ENCODE measurements around the gene KIF26B. TPM values are rescaled to one million over a fixed set of nuclear protein-coding genes. Genes with fewer than 3 reads are reported as not detected.

KIF26B gene
- total RNA-seq, 1 donor from 2014 or later = 8.8 TPM

DNA sequence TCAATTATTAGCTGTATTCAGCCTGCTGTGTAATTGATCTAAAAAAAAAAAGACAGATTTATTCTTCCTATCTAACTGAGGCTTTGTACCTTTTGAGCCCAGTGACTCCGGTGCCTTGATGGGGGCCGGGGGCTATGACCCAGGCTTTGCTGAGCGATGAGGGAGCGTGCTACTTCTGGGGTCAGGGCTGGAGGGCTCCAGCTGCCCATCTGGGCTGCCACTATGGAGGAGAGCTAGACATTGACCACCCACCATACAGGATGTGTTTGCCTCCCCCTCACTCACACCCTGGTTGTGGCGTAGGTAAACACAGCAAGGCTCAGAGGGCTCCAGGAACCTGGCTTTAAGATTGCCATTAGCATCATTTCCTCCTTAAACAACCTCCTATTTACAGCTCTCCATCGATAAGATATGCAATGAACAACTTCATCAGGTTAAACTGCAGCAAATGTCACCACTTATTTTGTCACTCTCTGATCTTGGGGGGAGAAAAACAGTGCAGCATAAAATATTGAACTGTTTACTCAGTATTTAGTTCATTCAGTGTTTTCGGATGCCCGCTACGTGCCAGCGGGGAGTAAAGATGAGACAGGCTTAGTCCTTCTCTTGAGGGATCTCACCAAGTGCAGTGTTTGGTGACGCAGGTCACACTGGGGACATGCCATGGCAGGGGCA is 231.6 kb downstream of the KIF26B start:
- no peak overlapping the region for H3K27ac Mint-ChIP-seq (ENCODE audit: unreplicated experiment)
- no peak overlapping the region for H3K4me3 Mint-ChIP-seq (ENCODE audit: unreplicated experiment)
- peaks cover 14% of the 10 kb centered on the region for H3K27me3 Mint-ChIP-seq (ENCODE audit: unreplicated experiment)
- no peak for DNase-seq (ENCODE audit: extremely low spot score, unreplicated experiment)
- TF ChIP-seq, protein P1, sequence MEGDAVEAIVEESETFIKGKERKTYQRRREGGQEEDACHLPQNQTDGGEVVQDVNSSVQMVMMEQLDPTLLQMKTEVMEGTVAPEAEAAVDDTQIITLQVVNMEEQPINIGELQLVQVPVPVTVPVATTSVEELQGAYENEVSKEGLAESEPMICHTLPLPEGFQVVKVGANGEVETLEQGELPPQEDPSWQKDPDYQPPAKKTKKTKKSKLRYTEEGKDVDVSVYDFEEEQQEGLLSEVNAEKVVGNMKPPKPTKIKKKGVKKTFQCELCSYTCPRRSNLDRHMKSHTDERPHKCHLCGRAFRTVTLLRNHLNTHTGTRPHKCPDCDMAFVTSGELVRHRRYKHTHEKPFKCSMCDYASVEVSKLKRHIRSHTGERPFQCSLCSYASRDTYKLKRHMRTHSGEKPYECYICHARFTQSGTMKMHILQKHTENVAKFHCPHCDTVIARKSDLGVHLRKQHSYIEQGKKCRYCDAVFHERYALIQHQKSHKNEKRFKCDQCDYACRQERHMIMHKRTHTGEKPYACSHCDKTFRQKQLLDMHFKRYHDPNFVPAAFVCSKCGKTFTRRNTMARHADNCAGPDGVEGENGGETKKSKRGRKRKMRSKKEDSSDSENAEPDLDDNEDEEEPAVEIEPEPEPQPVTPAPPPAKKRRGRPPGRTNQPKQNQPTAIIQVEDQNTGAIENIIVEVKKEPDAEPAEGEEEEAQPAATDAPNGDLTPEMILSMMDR (IDR thresholded peaks at IDR 0.05) = no peak
- peaks cover 2% of the 10 kb centered on the region for H3K4me1 Mint-ChIP-seq (ENCODE audit: unreplicated experiment)
- H3K9me3 Mint-ChIP-seq (ENCODE audit: unreplicated experiment) = no peaks in the 10 kb centered on the region
- H3K36me3 Mint-ChIP-seq (ENCODE audit: unreplicated experiment) = no peaks in the 10 kb centered on the region

DNA sequence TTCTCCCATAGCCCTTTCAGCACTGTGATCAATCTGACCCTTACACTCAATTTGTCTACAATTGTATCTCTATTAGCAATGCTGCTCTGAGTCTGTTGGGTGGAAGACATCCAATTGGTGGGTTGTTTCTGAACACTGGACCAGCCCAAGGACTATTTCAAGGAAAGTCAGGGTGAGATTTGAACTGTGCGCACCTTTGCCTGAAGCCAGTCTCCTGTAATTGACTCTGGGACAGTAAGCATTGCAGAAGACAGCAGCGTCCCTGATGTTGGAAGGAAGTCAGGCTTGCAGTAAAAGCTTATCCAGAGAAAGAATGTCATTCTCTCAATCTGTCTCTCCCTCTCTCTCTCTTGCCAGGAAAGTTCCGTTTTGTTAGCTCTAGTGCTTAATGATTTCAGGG is 233.9 kb downstream of the KIF26B start:
- Mint-ChIP-seq H3K4me1 (ENCODE audit: unreplicated experiment) (peaks cover 2% of the 10 kb centered on the region), H3K27ac (ENCODE audit: unreplicated experiment) (no peak overlapping the region), H3K9me3 (ENCODE audit: unreplicated experiment) (peaks cover 5% of the 10 kb centered on the region), H3K36me3 (ENCODE audit: unreplicated experiment) (no peaks in the 10 kb centered on the region), H3K4me3 (ENCODE audit: unreplicated experiment) (no peak overlapping the region), H3K27me3 (ENCODE audit: unreplicated experiment) (peaks cover 14% of the 10 kb centered on the region)
- TF ChIP-seq, protein P1 (IDR thresholded peaks at IDR 0.05) = no peak
- no peak for DNase-seq (ENCODE audit: extremely low spot score, unreplicated experiment)

DNA sequence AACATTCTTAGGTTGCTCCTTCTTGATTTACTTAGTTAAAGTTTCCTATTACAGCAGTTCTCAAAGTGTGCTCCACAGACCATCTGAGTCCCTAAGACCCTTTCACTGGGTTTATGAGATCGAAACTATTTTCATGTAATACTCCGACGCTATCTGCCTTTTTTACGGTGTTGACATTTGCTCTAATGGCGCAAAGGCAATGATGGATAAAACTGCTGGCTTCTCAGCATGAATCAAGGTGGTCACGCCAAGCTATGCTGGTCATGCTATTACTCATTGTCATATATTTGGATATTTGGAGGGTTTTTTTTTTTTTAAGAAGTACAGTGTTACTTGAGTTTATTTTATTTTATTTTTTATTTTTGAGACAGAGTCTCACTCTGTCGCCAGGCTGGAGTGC is 235.1 kb downstream of the KIF26B start:
- no peak for DNase-seq (ENCODE audit: extremely low spot score, unreplicated experiment)
- Mint-ChIP-seq H3K4me1 (ENCODE audit: unreplicated experiment) (peaks cover 2% of the 10 kb centered on the region), H3K4me3 (ENCODE audit: unreplicated experiment) (no peak overlapping the region), H3K27ac (ENCODE audit: unreplicated experiment) (no peak overlapping the region), H3K27me3 (ENCODE audit: unreplicated experiment) (peaks cover 8% of the 10 kb centered on the region), H3K36me3 (ENCODE audit: unreplicated experiment) (no peaks in the 10 kb centered on the region), H3K9me3 (ENCODE audit: unreplicated experiment) (peaks cover 5% of the 10 kb centered on the region)
- TF ChIP-seq, protein P1 (IDR thresholded peaks at IDR 0.05) = no peak

DNA sequence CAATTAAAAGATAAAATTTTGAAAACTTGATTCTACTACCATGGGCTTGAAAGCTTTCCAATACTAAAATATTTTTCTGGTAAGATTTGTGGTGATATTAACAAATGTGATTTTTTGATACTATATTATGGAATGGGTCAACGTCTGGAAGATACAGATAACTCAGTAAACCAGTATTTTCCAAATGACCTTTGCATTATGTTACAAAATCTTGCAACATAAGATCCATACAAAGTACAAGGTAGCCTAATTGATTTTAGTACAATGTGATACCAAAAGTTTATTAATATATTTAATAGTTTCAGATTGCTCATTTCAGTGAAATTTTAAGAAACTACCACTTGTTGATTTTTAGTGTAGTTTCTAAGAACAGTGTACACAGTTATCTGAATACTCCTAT is 236.2 kb downstream of the KIF26B start:
- no peaks in the 10 kb centered on the region for H3K36me3 Mint-ChIP-seq (ENCODE audit: unreplicated experiment)
- no peak overlapping the region for H3K27ac Mint-ChIP-seq (ENCODE audit: unreplicated experiment)
- DNase-seq (ENCODE audit: extremely low spot score, unreplicated experiment) = no peak
- TF ChIP-seq, protein P1 (IDR thresholded peaks at IDR 0.05) = no peak
- H3K27me3 Mint-ChIP-seq (ENCODE audit: unreplicated experiment) = peaks cover 3% of the 10 kb centered on the region
- peaks cover 2% of the 10 kb centered on the region for H3K4me1 Mint-ChIP-seq (ENCODE audit: unreplicated experiment)
- peaks cover 5% of the 10 kb centered on the region for H3K9me3 Mint-ChIP-seq (ENCODE audit: unreplicated experiment)
- no peak overlapping the region for H3K4me3 Mint-ChIP-seq (ENCODE audit: unreplicated experiment)

DNA sequence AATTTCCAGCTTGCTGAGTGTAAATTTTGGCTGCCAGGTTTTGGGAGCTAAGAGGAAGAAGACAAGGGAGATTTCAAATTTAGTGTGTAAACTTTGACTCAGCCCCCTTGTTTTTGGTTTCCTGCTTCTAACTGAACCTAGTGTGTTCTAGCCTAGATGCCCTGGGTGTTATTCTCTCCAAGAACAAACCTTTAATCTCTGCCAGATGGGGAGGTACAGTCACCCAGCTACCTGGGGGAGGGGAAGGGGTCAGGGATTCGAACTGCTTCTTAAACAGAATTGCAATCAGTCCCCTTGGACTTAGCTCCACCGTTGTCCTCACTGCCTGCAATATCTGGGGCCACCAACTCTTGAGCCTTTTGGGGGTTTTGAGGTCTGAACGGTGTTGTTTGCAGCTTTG is 238.9 kb downstream of the KIF26B start:
- Mint-ChIP-seq H3K9me3 (ENCODE audit: unreplicated experiment) (peaks cover 5% of the 10 kb centered on the region), H3K4me1 (ENCODE audit: unreplicated experiment) (no peaks in the 10 kb centered on the region), H3K36me3 (ENCODE audit: unreplicated experiment) (no peaks in the 10 kb centered on the region), H3K4me3 (ENCODE audit: unreplicated experiment) (no peak overlapping the region), H3K27me3 (ENCODE audit: unreplicated experiment) (peaks cover 5% of the 10 kb centered on the region), H3K27ac (ENCODE audit: unreplicated experiment) (no peak overlapping the region)
- no peak for DNase-seq (ENCODE audit: extremely low spot score, unreplicated experiment)
- TF ChIP-seq, protein P1 (IDR thresholded peaks at IDR 0.05) = no peak

Data from osteocyte (in vitro differentiated cells).